GM12878 (cell line): ENCODE results near the gene SLC25A17.

Experiments
- BRCA1 ChIP-seq: IDR thresholded peaks from 2 replicates; pipeline ENCODE4 v1.6.1; 2011; ENCODE audit warnings: low read depth, low read length, improper control_type of control experiment
- CHD2 ChIP-seq: IDR thresholded peaks from 2 replicates; pipeline ENCODE4 v1.6.1; 2011; ENCODE audit warnings: low read depth, low read length, improper control_type of control experiment, borderline replicate concordance
- FOXM1 ChIP-seq: IDR thresholded peaks from 2 replicates; pipeline ENCODE4 v1.6.1; 2012; ENCODE audit warnings: low read depth, mild to moderate bottlenecking, inconsistent platforms, low read length, moderate library complexity
- MYC ChIP-seq: IDR thresholded peaks from 2 replicates; pipeline ENCODE4 v1.6.1; 2011; ENCODE audit warnings: mild to moderate bottlenecking, low read length, moderate library complexity, inconsistent platforms; ENCODE audit not compliant: insufficient read depth, insufficient replicate concordance, insufficient read length, severe bottlenecking
- NR2C2 ChIP-seq: IDR thresholded peaks from 2 replicates; pipeline ENCODE4 v1.6.1; 2011; ENCODE audit warnings: borderline replicate concordance, low read depth; ENCODE audit not compliant: control insufficient read depth, insufficient read length
- PAX8 ChIP-seq: fragments of 450-650 bp; IDR thresholded peaks from 2 replicates; pipeline ENCODE4 v1.6.1; 2017; ENCODE audit warnings: mild to moderate bottlenecking, moderate library complexity
- POLR2A ChIP-seq: IDR thresholded peaks from 2 replicates; pipeline ENCODE4 v1.6.1; 2011; ENCODE audit warnings: low read depth, mild to moderate bottlenecking, low read length
- RCOR1 ChIP-seq: conservative IDR thresholded peaks from 2 replicates; pipeline ENCODE4 v1.6.1; 2012; ENCODE audit warnings: low read depth, low read length, improper control_type of control experiment
- RFX5 ChIP-seq: IDR thresholded peaks from 2 replicates; pipeline ENCODE4 v1.6.1; 2011; ENCODE audit warnings: low read depth, low read length, improper control_type of control experiment
- SMC3 ChIP-seq: IDR thresholded peaks from 2 replicates; pipeline ENCODE4 v1.6.1; 2011; ENCODE audit warnings: low read length, improper control_type of control experiment, borderline replicate concordance
- TCF12 ChIP-seq: IDR thresholded peaks from 2 replicates; pipeline ENCODE4 v1.6.1; 2011; ENCODE audit warnings: low read depth, mild to moderate bottlenecking, low read length
- TF ChIP-seq, protein P1 (sequence below): IDR thresholded peaks from 2 replicates; pipeline ENCODE4 v1.6.1; 2011; ENCODE audit warnings: low read depth, mild to moderate bottlenecking, low read length, moderate library complexity, borderline replicate concordance; ENCODE audit errors: extremely low read depth
- TF ChIP-seq, protein P2 (sequence below), 3 experiments: IDR thresholded peaks in 2 of 3; conservative IDR thresholded peaks in 1 of 3; 2 replicates each; pipeline ENCODE4 v1.5.1; 2011; ENCODE audit warnings: low read depth in 3 of 3, low read length in 3 of 3, mild to moderate bottlenecking in 3 of 3, control low read depth in 2 of 3, moderate library complexity in 2 of 3, inconsistent platforms in 1 of 3, mixed read lengths in 1 of 3; ENCODE audit not compliant: control insufficient read depth in 2 of 3, insufficient read depth in 1 of 3; ENCODE audit errors: extremely low read depth in 1 of 3

DNA sequence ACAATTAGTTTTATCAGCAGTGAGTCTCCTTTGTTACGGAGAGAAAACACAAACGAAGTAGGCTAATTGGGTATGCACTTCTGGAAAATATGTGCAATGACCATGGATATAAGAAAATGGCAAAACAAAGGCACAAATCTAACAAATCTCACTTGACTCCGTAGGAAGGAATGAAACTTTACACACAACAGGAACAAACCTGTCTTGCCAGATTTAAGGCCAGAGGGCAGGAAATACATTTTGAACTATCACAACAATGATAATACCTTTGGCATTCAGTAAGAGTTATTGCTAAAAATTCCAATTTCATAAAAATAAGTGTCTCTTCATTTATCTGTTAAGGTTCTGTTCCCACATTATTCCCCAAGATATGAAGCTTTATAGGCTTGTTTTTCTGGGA is 36.6 kb downstream of the SLC25A17 start:
- no peak for TF ChIP-seq POLR2A
- TF ChIP-seq CHD2: no peak
- TF ChIP-seq, protein P1, sequence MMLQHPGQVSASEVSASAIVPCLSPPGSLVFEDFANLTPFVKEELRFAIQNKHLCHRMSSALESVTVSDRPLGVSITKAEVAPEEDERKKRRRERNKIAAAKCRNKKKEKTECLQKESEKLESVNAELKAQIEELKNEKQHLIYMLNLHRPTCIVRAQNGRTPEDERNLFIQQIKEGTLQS: no peak
- TF ChIP-seq TCF12: no peak
- TF ChIP-seq, protein P2, sequence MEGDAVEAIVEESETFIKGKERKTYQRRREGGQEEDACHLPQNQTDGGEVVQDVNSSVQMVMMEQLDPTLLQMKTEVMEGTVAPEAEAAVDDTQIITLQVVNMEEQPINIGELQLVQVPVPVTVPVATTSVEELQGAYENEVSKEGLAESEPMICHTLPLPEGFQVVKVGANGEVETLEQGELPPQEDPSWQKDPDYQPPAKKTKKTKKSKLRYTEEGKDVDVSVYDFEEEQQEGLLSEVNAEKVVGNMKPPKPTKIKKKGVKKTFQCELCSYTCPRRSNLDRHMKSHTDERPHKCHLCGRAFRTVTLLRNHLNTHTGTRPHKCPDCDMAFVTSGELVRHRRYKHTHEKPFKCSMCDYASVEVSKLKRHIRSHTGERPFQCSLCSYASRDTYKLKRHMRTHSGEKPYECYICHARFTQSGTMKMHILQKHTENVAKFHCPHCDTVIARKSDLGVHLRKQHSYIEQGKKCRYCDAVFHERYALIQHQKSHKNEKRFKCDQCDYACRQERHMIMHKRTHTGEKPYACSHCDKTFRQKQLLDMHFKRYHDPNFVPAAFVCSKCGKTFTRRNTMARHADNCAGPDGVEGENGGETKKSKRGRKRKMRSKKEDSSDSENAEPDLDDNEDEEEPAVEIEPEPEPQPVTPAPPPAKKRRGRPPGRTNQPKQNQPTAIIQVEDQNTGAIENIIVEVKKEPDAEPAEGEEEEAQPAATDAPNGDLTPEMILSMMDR (IDR thresholded peaks at IDR 0.05 in 2 of 3, conservative IDR thresholded peaks at IDR 0.05 in 1 of 3; ENCODE audit: control insufficient read depth in 2 of 3, extremely low read depth in 1 of 3, insufficient read depth in 1 of 3, low read depth in 3 of 3, low read length in 3 of 3): no peak
- no peak for TF ChIP-seq RCOR1
- no peak for TF ChIP-seq NR2C2
- TF ChIP-seq MYC: no peak
- no peak for TF ChIP-seq FOXM1
- TF ChIP-seq RFX5: no peak
- TF ChIP-seq SMC3: no peak
- TF ChIP-seq PAX8: no peak
- TF ChIP-seq BRCA1: no peak
